Transverse colon (tissue), 4 donors: ENCODE data around the gene ZNF814. TPM values are rescaled to one million over a fixed set of nuclear protein-coding genes. Genes with fewer than 3 reads are reported as not detected.

Source experiments
- DNase-seq: peaks from one replicate; pipeline ENCODE4 v3.0.0-alpha.2; 2019
- H3K27ac ChIP-seq, 4 donors: fragments of 200-600 bp; sonication (generic); 2 replicates each; pipeline ENCODE4 v1.5.1; 2016 to 2018; ENCODE audit warnings: inconsistent platforms in 4 of 4
- H3K27me3 ChIP-seq: fragments of 200-600 bp; sonication (generic); 2 replicates; pipeline ENCODE4 v1.5.1; 2017; ENCODE audit warnings: inconsistent platforms
- H3K36me3 ChIP-seq, 4 donors: fragments of 200-600 bp; sonication (generic); 2 replicates each; pipeline ENCODE4 v1.5.1; 2017 to 2019; ENCODE audit warnings: inconsistent platforms in 4 of 4
- H3K4me1 ChIP-seq, 4 donors: fragments of 200-600 bp; sonication (generic); 2 replicates each; pipeline ENCODE4 v1.5.1; 2017 to 2020; ENCODE audit warnings: inconsistent platforms in 4 of 4
- H3K4me3 ChIP-seq, 4 donors: fragments of 200-600 bp; sonication (generic); 1 replicate in 1 of 4; 2 replicates in 3 of 4; pipeline versions ENCODE4 v1.5.1 to v1.6.1; 2017 to 2019; ENCODE audit warnings: inconsistent platforms in 4 of 4
- H3K9me3 ChIP-seq, 2 donors: fragments of 200-600 bp; sonication (generic); 2 replicates each; pipeline ENCODE4 v1.5.1; 2017 to 2019; ENCODE audit warnings: inconsistent platforms in 2 of 2
- EP300 ChIP-seq: sonication (generic); formaldehyde crosslinking; IDR thresholded peaks from one replicate; pipeline ENCODE4 v1.6.1; 2017; ENCODE audit warnings: antibody characterized with exemption, low read depth
- POLR2A ChIP-seq: fragments of 450-650 bp; IDR thresholded peaks from one replicate; pipeline ENCODE4 v1.6.1; 2016; ENCODE audit warnings: antibody characterized with exemption, mild to moderate bottlenecking, moderate library complexity
- POLR2AphosphoS5 ChIP-seq, 3 donors: sonication (generic); formaldehyde crosslinking; IDR thresholded peaks; one replicate each; pipeline ENCODE4 v1.6.1; 2016; ENCODE audit warnings: antibody characterized with exemption in 3 of 3
- WGBS, 2 donors: methylation state at CpG; one replicate each; pipeline ENCODE4 v1.1.5; 2018; ENCODE audit warnings: low coverage in 1 of 2; 5-methylcytosine and 5-hydroxymethylcytosine counted together
- in situ Hi-C, 4 donors: fragments of 200-750 bp; cut with MboI; loops; one replicate each; pipeline versions ENCODE4 v1.15.0 to v1.15.1; 2017; ENCODE audit warnings: low sequenced_read_pairs in 3 of 4, low pct_ligation_motif_present in 1 of 4, low pct_unique_long_range_greater_than_20kb in 1 of 4
- intact Hi-C: fragments of 100-400 bp; cut with DNase I; formaldehyde crosslinking; loops from one replicate; pipeline ENCODE4 v1.15.1; 2023; ENCODE audit warnings: low total_unique reads
- total RNA-seq, 4 donors: library from RNA; depleted of rRNA; stranded (reverse); fragments of >200 nt; gene quantifications; one replicate each; pipeline ENCODE4 v1.1.0, GENCODE V29; 2016
- TF ChIP-seq, protein P1 (sequence below), 5 experiments: fragments of 200-600 bp in 3 of 5; fragments of 450-650 bp in 2 of 5; sonication (generic) in 3 of 5; IDR thresholded peaks; 1 replicate in 2 of 5; 2 replicates in 3 of 5; pipeline ENCODE4 v1.5.1; 2016 to 2017; ENCODE audit warnings: antibody characterized with exemption in 5 of 5, inconsistent platforms in 3 of 5, mild to moderate bottlenecking in 2 of 5, moderate library complexity in 1 of 5

Gene ZNF814
- total RNA-seq, 4 donors from 2014 or later, result 11.5 to 25.1 (median 19.7) TPM

GRCh38 chr19:57816652-57817051 lies 72.2 kb downstream of the ZNF814 start:
- Histone ChIP-seq H3K27me3 (no peaks in the 10 kb centered on the region), H3K9me3 (no peaks in the 10 kb centered on the region), H3K36me3 (peaks cover 0 to 6% (median 0%) of the 10 kb centered on the region in 4 donors), H3K4me1 (peaks cover 4 to 44% (median 34%) of the 10 kb centered on the region in 4 donors), H3K4me3 (no peak overlapping the region), H3K27ac (no peak overlapping the region)
- intact Hi-C loops, result no loop called here
- no peak for DNase-seq
- WGBS, 2 donors, result 67 to 91% methylated on average over 1 to 7 of the region's 7 CpGs
- in situ Hi-C loops, result no loop called here
- TF ChIP-seq EP300 (no peak), POLR2AphosphoS5 (IDR thresholded peaks at IDR 0.05) (no peak), POLR2A (no peak)
- TF ChIP-seq, protein P1, sequence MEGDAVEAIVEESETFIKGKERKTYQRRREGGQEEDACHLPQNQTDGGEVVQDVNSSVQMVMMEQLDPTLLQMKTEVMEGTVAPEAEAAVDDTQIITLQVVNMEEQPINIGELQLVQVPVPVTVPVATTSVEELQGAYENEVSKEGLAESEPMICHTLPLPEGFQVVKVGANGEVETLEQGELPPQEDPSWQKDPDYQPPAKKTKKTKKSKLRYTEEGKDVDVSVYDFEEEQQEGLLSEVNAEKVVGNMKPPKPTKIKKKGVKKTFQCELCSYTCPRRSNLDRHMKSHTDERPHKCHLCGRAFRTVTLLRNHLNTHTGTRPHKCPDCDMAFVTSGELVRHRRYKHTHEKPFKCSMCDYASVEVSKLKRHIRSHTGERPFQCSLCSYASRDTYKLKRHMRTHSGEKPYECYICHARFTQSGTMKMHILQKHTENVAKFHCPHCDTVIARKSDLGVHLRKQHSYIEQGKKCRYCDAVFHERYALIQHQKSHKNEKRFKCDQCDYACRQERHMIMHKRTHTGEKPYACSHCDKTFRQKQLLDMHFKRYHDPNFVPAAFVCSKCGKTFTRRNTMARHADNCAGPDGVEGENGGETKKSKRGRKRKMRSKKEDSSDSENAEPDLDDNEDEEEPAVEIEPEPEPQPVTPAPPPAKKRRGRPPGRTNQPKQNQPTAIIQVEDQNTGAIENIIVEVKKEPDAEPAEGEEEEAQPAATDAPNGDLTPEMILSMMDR (IDR thresholded peaks at IDR 0.05), result no peak

DNA sequence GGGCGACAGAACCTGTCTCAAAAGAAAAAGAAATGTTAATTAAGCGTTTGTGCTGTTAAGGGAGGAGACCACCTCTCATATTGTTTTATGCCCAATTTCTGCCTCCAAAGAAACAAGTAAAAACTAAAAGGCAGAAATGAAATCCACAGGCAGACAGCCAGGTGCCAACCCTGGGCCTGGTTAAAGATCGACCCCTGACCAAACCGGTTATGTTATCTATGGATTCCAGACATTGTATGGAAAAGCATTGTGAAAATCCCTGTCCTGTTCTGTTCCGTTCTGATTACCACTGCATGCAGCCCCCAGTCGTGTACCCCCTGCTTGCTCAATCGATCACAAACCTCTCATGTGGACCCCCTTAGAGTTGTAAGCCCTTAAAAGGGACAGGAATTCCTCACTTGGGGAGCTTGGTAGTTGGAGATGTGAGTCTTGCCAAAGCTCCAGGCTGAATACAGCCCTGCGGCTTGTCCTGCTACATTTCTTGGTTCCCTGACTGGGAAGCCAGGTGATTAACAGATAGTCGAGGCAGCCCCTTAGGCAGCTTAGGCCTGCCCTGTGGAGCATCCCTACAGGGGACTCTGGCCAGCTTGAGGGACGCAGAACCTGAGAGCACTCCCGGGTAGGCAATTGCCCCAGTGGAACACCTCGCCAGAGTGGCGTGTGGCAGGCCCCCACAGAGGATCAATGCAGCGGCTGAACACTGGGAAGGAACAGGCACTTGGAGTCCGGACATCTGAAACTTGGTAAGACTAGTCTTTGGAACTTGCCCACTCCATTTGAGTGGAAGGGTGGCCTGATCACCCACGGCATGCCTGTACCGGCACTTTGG lies 73.4 kb downstream of the ZNF814 start:
- TF ChIP-seq, protein P1 (IDR thresholded peaks at IDR 0.05), result peak in 1 of 5 experiments; percentile 3
- TF ChIP-seq POLR2AphosphoS5 (IDR thresholded peaks at IDR 0.05), result no peak
- WGBS, 2 donors, result 83 to 88% methylated on average over 3 to 17 of the region's 17 CpGs
- peak overlapping the region; percentile 83 to 88 (median 86) for H3K27ac ChIP-seq
- peak overlapping the region in 3 of 4 donors; percentile 70 to 72 (median 71) for H3K4me3 ChIP-seq
- in situ Hi-C loops, result no loop called here
- DNase-seq, result no peak
- no peaks in the 10 kb centered on the region for H3K27me3 ChIP-seq
- H3K4me1 ChIP-seq, result peaks cover 4 to 43% (median 31%) of the 10 kb centered on the region in 4 donors
- H3K36me3 ChIP-seq, result peaks cover 0 to 6% (median 0%) of the 10 kb centered on the region in 4 donors
- H3K9me3 ChIP-seq, result no peaks in the 10 kb centered on the region
- intact Hi-C loops, result no loop called here

- Histone ChIP-seq H3K27me3 (no peaks in the 10 kb centered on the region), H3K4me3 (peak within 1 kb of the TSS; percentile 53 to 72 (median 70)), H3K27ac (peak within 1 kb of the TSS; percentile 83 to 88 (median 86)), H3K4me1 (peaks cover 4 to 43% (median 28%) of the 10 kb centered on the region in 4 donors), H3K36me3 (peaks cover 0 to 9% (median 2%) of the 10 kb centered on the region in 4 donors), H3K9me3 (no peaks in the 10 kb centered on the region)
- WGBS, 2 donors, result 1% methylated on average over 42 of the region's 50 CpGs; no CpG with 5 or more reads in 1 of the 2 donors
- TF ChIP-seq POLR2A, result peak; percentile 92
- TF ChIP-seq, protein P1 (IDR thresholded peaks at IDR 0.05), result peak in 1 of 5 experiments; percentile 12
- TF ChIP-seq EP300, result no peak
- TF ChIP-seq POLR2AphosphoS5 (IDR thresholded peaks at IDR 0.05), result peak; percentile 92 to 97 (median 92)
- in situ Hi-C loops, result no loop called here
- intact Hi-C loops, result no loop called here
- peak; percentile 90 for DNase-seq
Measured at GRCh38 chr19:57814505-57815246, 74.2 kb downstream of the ZNF814 start, which contains the start of gene ZNF552. Gene ZNF552 (minus strand): TSS chr19:57814913. CDS start chr19:57814743, 170 bp downstream.
